ENCODE data around the gene SPIB. TPM values are rescaled to one million over a fixed set of nuclear protein-coding genes. Genes with fewer than 3 reads are reported as not detected.

SPIB gene
- total RNA-seq, 1 donor from 2014 or later: not detected

DNA sequence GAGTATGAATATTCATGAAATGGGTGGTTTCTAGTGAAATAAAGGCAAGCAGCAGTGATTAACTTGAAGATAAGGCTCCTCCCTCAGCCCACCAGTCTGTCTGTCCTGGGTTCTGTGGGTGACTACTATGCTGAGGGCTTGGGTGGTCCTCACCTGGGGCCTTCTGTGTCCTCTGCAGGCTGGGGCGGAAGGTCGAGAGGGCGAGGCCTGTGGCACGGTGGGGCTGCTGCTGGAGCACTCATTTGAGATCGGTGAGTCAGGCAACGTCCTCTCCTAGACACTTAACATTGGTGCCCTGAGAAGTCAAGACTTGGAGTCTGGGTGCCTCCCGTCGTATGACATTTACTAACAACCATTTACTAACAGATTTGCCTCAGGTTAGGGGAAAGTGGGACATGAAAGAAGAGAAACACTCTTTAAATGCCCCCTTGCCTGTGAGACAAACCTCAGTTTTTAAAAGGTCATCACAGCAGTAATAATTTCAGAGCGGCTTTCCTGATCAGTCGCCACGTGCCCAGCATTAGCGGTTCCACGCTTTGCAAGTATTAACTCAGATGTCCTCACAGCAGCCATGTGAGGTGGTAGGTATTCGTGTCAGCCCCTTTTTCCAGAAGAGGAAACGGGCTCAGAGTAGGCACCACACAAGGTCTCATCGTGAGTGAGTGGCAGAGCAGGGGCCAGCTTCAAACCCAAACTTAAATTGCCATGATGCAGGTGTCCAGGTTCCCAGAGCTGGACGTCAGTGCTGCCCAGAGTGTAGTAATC lies 59.2 kb downstream of the SPIB start:
- TF ChIP-seq, protein P1, sequence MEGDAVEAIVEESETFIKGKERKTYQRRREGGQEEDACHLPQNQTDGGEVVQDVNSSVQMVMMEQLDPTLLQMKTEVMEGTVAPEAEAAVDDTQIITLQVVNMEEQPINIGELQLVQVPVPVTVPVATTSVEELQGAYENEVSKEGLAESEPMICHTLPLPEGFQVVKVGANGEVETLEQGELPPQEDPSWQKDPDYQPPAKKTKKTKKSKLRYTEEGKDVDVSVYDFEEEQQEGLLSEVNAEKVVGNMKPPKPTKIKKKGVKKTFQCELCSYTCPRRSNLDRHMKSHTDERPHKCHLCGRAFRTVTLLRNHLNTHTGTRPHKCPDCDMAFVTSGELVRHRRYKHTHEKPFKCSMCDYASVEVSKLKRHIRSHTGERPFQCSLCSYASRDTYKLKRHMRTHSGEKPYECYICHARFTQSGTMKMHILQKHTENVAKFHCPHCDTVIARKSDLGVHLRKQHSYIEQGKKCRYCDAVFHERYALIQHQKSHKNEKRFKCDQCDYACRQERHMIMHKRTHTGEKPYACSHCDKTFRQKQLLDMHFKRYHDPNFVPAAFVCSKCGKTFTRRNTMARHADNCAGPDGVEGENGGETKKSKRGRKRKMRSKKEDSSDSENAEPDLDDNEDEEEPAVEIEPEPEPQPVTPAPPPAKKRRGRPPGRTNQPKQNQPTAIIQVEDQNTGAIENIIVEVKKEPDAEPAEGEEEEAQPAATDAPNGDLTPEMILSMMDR (conservative IDR thresholded peaks at IDR 0.05; ENCODE audit: low read depth, low read length): no peak
- no peak overlapping the region for H3K4me3 ChIP-seq (ENCODE audit: low read depth, low read length)

DNA sequence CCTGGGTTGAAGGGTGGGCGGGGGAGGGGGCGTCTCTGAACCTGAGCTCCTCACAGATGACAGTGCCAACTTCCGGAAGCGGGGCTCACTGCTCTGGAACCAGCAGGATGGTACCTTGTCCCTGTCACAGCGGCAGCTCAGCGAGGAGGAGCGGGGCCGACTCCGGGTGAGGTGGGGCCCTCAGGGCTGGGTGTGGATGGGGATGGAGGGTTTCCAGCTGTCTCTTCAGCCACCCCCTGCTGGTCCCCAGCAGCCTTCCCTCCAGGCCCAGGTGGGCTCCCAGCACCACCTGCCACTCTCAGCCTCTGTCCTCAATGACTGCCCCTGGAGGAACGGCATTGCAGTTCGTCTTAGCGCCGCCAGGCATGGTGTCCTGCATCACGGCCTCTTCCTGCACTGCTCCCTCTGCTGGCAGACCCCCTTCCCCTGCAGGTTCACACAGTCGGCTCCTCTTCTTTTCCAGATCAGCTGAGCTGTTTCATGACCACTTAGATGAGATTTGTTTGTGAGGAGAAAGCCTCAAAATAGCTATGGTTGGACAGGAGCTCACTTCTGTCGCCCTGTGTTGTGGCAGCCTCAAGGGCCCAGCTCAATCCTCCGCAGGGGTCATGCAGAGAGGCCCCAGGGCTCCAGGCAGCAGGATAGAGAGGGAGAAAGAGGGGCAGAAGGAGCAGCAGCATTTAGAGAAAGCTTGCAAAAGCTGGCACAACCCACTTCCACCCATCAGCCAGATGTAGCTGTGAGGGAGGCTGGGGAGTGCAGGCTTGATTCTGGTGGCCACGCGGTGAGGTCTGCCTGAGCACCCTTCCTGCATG lies 60.4 kb downstream of the SPIB start:
- H3K4me3 ChIP-seq (ENCODE audit: low read depth, low read length): no peak overlapping the region
- no peak for DNase-seq (ENCODE audit: low read depth)
- TF ChIP-seq, protein P1 (conservative IDR thresholded peaks at IDR 0.05; ENCODE audit: low read depth, low read length): peak; percentile 53

More for the DNA sequence above, 59.2 kb downstream of the SPIB start:
- no peak for DNase-seq (ENCODE audit: low read depth)

DNA sequence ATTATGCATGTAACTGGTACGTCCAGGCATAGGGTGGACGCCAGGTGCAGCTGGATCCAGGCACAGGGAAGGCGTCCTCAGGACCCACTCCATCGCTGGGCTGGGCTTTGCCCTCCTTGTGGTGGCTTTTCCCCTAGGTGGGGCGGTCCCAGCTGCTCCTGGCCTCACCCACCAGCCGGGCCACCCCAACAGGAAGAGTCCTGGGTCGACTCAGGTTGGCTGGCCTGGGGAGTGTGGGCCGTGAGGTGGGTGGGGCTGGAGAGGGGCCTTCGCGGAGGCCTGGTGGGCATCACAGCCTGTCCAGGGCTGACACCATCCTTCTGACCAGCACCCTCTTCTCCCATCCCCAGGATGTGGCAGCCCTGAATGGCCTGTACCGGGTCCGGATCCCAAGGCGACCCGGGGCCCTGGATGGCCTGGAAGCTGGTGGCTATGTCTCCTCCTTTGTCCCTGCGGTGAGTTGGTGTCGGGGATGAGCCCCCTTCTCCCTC lies 61.1 kb downstream of the SPIB start:
- no peak for DNase-seq (ENCODE audit: low read depth)
- TF ChIP-seq, protein P1 (conservative IDR thresholded peaks at IDR 0.05; ENCODE audit: low read depth, low read length): no peak
- H3K4me3 ChIP-seq (ENCODE audit: low read depth, low read length): no peak overlapping the region

DNA sequence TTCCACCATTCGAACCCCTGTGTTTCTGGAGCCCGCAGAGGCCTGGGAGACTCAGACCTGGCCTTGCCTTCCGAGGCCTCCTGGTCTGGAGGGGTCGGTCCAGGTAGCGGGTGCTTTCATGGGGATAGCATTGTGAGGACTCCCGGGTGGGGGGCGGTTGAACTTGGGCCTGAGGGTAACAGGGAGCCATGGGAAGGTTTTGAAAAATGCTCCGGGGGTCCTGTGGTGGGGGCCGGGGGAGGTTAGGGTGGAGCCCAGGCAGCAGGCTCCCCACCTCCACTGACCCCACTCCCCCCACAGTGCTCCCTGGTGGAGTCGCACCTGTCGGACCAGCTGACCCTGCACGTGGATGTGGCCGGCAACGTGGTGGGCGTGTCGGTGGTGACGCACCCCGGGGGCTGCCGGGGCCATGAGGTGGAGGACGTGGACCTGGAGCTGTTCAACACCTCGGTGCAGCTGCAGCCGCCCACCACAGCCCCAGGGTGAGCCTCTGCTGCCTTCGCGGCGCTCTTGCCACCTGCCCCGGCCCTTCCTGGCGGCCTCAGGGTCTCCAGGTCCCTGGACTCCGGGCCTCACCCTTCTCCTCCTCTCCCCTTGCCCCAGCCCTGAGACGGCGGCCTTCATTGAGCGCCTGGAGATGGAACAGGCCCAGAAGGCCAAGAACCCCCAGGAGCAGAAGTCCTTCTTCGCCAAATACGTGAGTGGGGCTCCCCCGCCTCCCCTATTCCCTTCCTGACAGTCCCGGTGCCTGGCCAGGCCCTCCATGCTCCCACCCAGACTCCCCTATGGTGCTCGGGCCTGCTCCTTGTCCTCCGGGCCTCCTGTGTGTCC lies 61.8 kb downstream of the SPIB start:
- DNase-seq (ENCODE audit: low read depth): no peak
- no peak overlapping the region for H3K4me3 ChIP-seq (ENCODE audit: low read depth, low read length)
- TF ChIP-seq, protein P1 (conservative IDR thresholded peaks at IDR 0.05; ENCODE audit: low read depth, low read length): no peak

Other genes with a start within 250 kb of the SPIB start
- gene MYH14, start 215.3 kb upstream of the SPIB start, total RNA-seq: 19.2 and 23.8 TPM in 2 replicates
- gene KCNC3, start 89.6 kb upstream of the SPIB start, total RNA-seq: 0.07 and 0.35 TPM in 2 replicates
- 0.14 and 3.3 TPM in 2 replicates for gene NAPSA, start 53.3 kb upstream of the SPIB start, total RNA-seq
- gene NR1H2, start 42.5 kb upstream of the SPIB start, total RNA-seq: 56.4 and 67.5 TPM in 2 replicates
- gene POLD1, start 34.6 kb upstream of the SPIB start, total RNA-seq: 89.4 and 90.6 TPM in 2 replicates
- gene MYBPC2, start 14.0 kb downstream of the SPIB start, total RNA-seq: not detected in 2 replicates
- gene EMC10, start 57.6 kb downstream of the SPIB start, total RNA-seq: 123 and 185 TPM in 2 replicates
- gene GARIN5A, start 57.9 kb downstream of the SPIB start, total RNA-seq: 0.69 and 2.2 TPM in 2 replicates
- gene JOSD2, start 92.3 kb downstream of the SPIB start, total RNA-seq: 16.1 and 36.4 TPM in 2 replicates
- not detected in 2 replicates for gene ASPDH, start 95.0 kb downstream of the SPIB start, total RNA-seq
- 0.07 and 0.69 TPM in 2 replicates for gene LRRC4B, start 149.5 kb downstream of the SPIB start, total RNA-seq
- gene SYT3, start 220.9 kb downstream of the SPIB start, total RNA-seq: 0.58 TPM in 1 of 2 replicates, not detected in the other
- gene C19orf81, start 230.5 kb downstream of the SPIB start, total RNA-seq: 9.6 TPM in 1 of 2 replicates, not detected in the other